Activated CD8-positive, alpha-beta T cell treated with anti-CD3 and anti-CD28 coated beads for 36 hours (primary cell): Measurements from ENCODE around the gene LYSMD4. TPM values are rescaled to one million over a fixed set of nuclear protein-coding genes. Genes with fewer than 3 reads are reported as not detected.

Source experiments
- ATAC-seq: fragments of 200-7000 bp; cut with Tn5 transposase; one replicate; pipeline ENCODE4 v1.10.0; 2021; ENCODE audit warnings: mild to moderate bottlenecking, moderate library complexity
- CTCF ChIA-PET: fragments of 350-600 bp; sonication (Branson Sonifier 250); formaldehyde crosslinking; loops from one replicate; lab custom pipeline; 2021; ENCODE audit warnings: antibody characterized with exemption; lab: Charles Lee
- POLR2A ChIA-PET: fragments of 350-600 bp; sonication (Branson Sonifier 250); formaldehyde crosslinking; loops from one replicate; lab custom pipeline; 2021; ENCODE audit warnings: antibody characterized with exemption; lab: Charles Lee
- DNase-seq: peaks from one replicate; pipeline ENCODE4 v3.0.0-alpha.2; 2020
- H3K27ac Mint-ChIP-seq: one replicate; pipeline ENCODE4 v1.8.0; 2021; ENCODE audit warnings: mild to moderate bottlenecking, mixed read lengths
- H3K27me3 Mint-ChIP-seq: one replicate; pipeline ENCODE4 v1.8.0; 2021; ENCODE audit warnings: mixed read lengths
- H3K36me3 Mint-ChIP-seq: one replicate; pipeline ENCODE4 v1.8.0; 2021; ENCODE audit warnings: low read depth, mixed read lengths
- H3K4me1 Mint-ChIP-seq: one replicate; pipeline ENCODE4 v1.8.0; 2021; ENCODE audit warnings: low read depth, mixed read lengths
- H3K4me3 Mint-ChIP-seq: one replicate; pipeline ENCODE4 v1.8.0; 2021; ENCODE audit warnings: mild to moderate bottlenecking, moderate library complexity, mixed read lengths
- H3K9me3 Mint-ChIP-seq: one replicate; pipeline ENCODE4 v1.8.0; 2021; ENCODE audit warnings: mixed read lengths
- intact Hi-C: fragments of 100-400 bp; cut with micrococcal nuclease; formaldehyde crosslinking; loops from one replicate; pipeline ENCODE4 v1.10.0; 2022
- total RNA-seq, 2 experiments: library from RNA; stranded (reverse); gene quantifications; one replicate each; pipeline ENCODE4 v1.2.3, GENCODE V29; 2021
- TF ChIP-seq, protein P1 (sequence below): fragments of 200-600 bp; IDR thresholded peaks from one replicate; pipeline ENCODE4 v1.8.0; 2022; ENCODE audit warnings: antibody characterized with exemption, mild to moderate bottlenecking

LYSMD4 gene
- total RNA-seq, 2 experiments from 2014 or later, result 4.5 to 6.6 TPM

GRCh38 chr15:99707473-99708270 is 25.6 kb downstream of the LYSMD4 start:
- intact Hi-C loops, result loop anchor here (5.0 to 10.0 kb wide), 2 partner anchors 140 to 263 kb away; partner anchors contain the start of gene MEF2A
- POLR2A ChIA-PET, result interaction anchor here (0.7 to 1.7 kb wide), 3 partner anchors 9 to 141 kb away, joined by 3 to 6 read pairs (median 6); partner anchors contain the start of gene LYSMD4
- no peaks in the 10 kb centered on the region for H3K27me3 Mint-ChIP-seq
- peaks cover 11% of the 10 kb centered on the region for H3K36me3 Mint-ChIP-seq
- TF ChIP-seq, protein P1, sequence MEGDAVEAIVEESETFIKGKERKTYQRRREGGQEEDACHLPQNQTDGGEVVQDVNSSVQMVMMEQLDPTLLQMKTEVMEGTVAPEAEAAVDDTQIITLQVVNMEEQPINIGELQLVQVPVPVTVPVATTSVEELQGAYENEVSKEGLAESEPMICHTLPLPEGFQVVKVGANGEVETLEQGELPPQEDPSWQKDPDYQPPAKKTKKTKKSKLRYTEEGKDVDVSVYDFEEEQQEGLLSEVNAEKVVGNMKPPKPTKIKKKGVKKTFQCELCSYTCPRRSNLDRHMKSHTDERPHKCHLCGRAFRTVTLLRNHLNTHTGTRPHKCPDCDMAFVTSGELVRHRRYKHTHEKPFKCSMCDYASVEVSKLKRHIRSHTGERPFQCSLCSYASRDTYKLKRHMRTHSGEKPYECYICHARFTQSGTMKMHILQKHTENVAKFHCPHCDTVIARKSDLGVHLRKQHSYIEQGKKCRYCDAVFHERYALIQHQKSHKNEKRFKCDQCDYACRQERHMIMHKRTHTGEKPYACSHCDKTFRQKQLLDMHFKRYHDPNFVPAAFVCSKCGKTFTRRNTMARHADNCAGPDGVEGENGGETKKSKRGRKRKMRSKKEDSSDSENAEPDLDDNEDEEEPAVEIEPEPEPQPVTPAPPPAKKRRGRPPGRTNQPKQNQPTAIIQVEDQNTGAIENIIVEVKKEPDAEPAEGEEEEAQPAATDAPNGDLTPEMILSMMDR, result no peak
- CTCF ChIA-PET, result interaction anchor here (1.0 to 2.8 kb wide), 7 partner anchors 11 to 453 kb away, joined by 3 to 9 read pairs (median 4); no protein-coding TSS in a partner anchor
- H3K27ac Mint-ChIP-seq, result peak overlapping the region; percentile 70
- H3K9me3 Mint-ChIP-seq, result no peaks in the 10 kb centered on the region
- peak; percentile 73 for DNase-seq
- ATAC-seq, result peak; percentile 71
- peaks cover 54% of the 10 kb centered on the region for H3K4me1 Mint-ChIP-seq
- peak overlapping the region; percentile 62 for H3K4me3 Mint-ChIP-seq

- Mint-ChIP-seq H3K27ac (peak overlapping the region; percentile 70), H3K4me1 (peaks cover 48% of the 10 kb centered on the region), H3K36me3 (peaks cover 6% of the 10 kb centered on the region), H3K27me3 (no peaks in the 10 kb centered on the region), H3K4me3 (peak overlapping the region; percentile 62), H3K9me3 (no peaks in the 10 kb centered on the region)
- POLR2A ChIA-PET, result interaction anchor here (0.7 to 1.7 kb wide), 3 partner anchors 10 to 142 kb away, joined by 3 to 6 read pairs (median 6); partner anchors contain the start of gene LYSMD4
- intact Hi-C loops, result loop anchor here (5.0 to 10.0 kb wide), 2 partner anchors 139 to 262 kb away; partner anchors contain the start of gene MEF2A
- CTCF ChIA-PET, result interaction anchor here (1.0 to 2.8 kb wide), 6 partner anchors 12 to 452 kb away, joined by 3 to 9 read pairs (median 4); no protein-coding TSS in a partner anchor
- TF ChIP-seq, protein P1, result no peak
- DNase-seq (peak; percentile 54), ATAC-seq (peak; percentile 60)
These were observed 26.5 kb downstream of the LYSMD4 start for GRCh38 chr15:99706557-99707303.

DNA sequence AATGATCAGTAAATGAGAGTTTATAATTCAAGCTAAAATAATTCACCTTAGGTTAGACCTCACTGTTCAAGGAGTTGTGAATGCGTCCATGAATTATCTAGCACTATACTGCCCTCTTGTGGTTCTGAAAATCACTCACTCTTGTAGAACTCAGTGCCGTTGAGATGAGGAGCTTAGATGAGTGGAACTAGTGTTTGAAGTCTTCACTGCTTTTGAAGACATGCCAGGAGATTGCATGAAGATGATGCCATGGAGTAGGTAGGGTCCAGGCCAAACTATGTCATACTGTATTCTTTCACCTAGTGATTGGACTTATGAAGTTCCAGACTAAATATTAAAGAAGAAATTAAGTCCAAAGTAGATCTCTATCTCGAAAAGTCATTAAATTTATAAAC is 28.8 kb downstream of the LYSMD4 start:
- intact Hi-C loops, result loop anchor here (2.0 to 10.0 kb wide), 2 partner anchors 260 to 432 kb away; no protein-coding TSS in a partner anchor
- H3K9me3 Mint-ChIP-seq, result no peaks in the 10 kb centered on the region
- ATAC-seq, result peak; percentile 72
- CTCF ChIA-PET, result interaction anchor here (0.6 to 5.3 kb wide), 84 partner anchors 12 to 626 kb away, joined by 3 to 102 read pairs (median 4); partner anchors contain the start of genes LRRC28, LYSMD4, MEF2A and SYNM
- peak; percentile 30 for DNase-seq
- H3K27ac Mint-ChIP-seq, result no peak overlapping the region
- H3K36me3 Mint-ChIP-seq, result peaks cover 2% of the 10 kb centered on the region
- POLR2A ChIA-PET, result interaction anchor here (0.7 to 1.2 kb wide), 5 partner anchors 14 to 425 kb away, joined by 3 read pairs; no protein-coding TSS in a partner anchor
- H3K4me3 Mint-ChIP-seq, result no peak overlapping the region
- TF ChIP-seq, protein P1, result peak; percentile 77
- H3K27me3 Mint-ChIP-seq, result no peaks in the 10 kb centered on the region
- H3K4me1 Mint-ChIP-seq, result peaks cover 47% of the 10 kb centered on the region

- ChIA-PET POLR2A (interaction anchor here (0.7 to 1.2 kb wide), 4 partner anchors 15 to 424 kb away, joined by 3 read pairs; no protein-coding TSS in a partner anchor), CTCF (interaction anchor here (0.6 to 5.3 kb wide), 78 partner anchors 12 to 626 kb away, joined by 3 to 102 read pairs (median 5); partner anchors contain the start of genes LRRC28, LYSMD4, MEF2A and SYNM)
- intact Hi-C loops, result loop anchor here (2.0 to 10.0 kb wide), 2 partner anchors 259 to 431 kb away; no protein-coding TSS in a partner anchor
- DNase-seq, result no peak
- TF ChIP-seq, protein P1, result no peak
- H3K4me1 Mint-ChIP-seq, result peaks cover 44% of the 10 kb centered on the region
- H3K4me3 Mint-ChIP-seq, result no peak overlapping the region
- H3K27ac Mint-ChIP-seq, result peak overlapping the region; percentile 57
- H3K27me3 Mint-ChIP-seq, result no peaks in the 10 kb centered on the region
- ATAC-seq, result peak; percentile 27
- no peaks in the 10 kb centered on the region for H3K9me3 Mint-ChIP-seq
- peaks cover 2% of the 10 kb centered on the region for H3K36me3 Mint-ChIP-seq
These were observed 29.4 kb downstream of the LYSMD4 start for GRCh38 chr15:99703603-99704443.
